HepG2 (cell line): ENCODE results near the gene CR1. TPM values are rescaled to one million over a fixed set of nuclear protein-coding genes. Genes with fewer than 3 reads are reported as not detected.

ENCODE experiments used
- ATAC-seq: fragments of 200-7000 bp; cut with Tn5 transposase; 3 replicates; pipeline ENCODE4 v1.9.1; 2020; ENCODE audit warnings: mild to moderate bottlenecking, moderate library complexity
- BruUV-seq: library from RNA; stranded (reverse); fragments of 400-500 nt; replicated peaks from 2 replicates; lab custom pipeline; 2021; lab: Mats Ljungman, UMichigan
- CTCF ChIA-PET: fragments of 300-600 bp; formaldehyde crosslinking; extraction: SDS; loops from one replicate; lab custom pipeline; 2021; ENCODE audit warnings: low total read pairs, inconsistent platforms, low intra/inter-chr PET ratio; lab: Yijun Ruan, JAX
- POLR2A ChIA-PET: fragments of 350-600 bp; sonication (Branson Sonifier 250); formaldehyde crosslinking; loops from one replicate; lab custom pipeline; 2020; ENCODE audit warnings: antibody characterized with exemption, inconsistent platforms; lab: Yijun Ruan, JAX
- DNase-seq: peaks from one replicate; pipeline ENCODE4 v3.0.0-alpha.2; 2015; ENCODE audit warnings: low spot score
- FAIRE-seq: peaks from 3 replicates; lab custom pipeline; 2011; peaks lifted over from hg19 to GRCh38; lab: Jason Lieb, UNC
- H2AFZ ChIP-seq: one replicate; pipeline ENCODE4 v1.6.1; 2011; ENCODE audit warnings: low read length, inconsistent platforms
- H3K27ac ChIP-seq: fragments of 300-600 bp; 3 replicates; pipeline ENCODE4 v1.8.0; 2011; ENCODE audit warnings: mixed run types, mild to moderate bottlenecking, mixed read lengths, low read length, inconsistent platforms; ENCODE audit not compliant: insufficient read depth; ENCODE audit errors: extremely low read length
- H3K27me3 ChIP-seq, 2 experiments: fragments of 200-600 bp in 1 of 2; 2 replicates in 1 of 2; 3 replicates in 1 of 2; pipeline versions ENCODE4 v1.6.0 to v1.8.0; 2011; ENCODE audit warnings: low read length in 2 of 2, mild to moderate bottlenecking in 2 of 2, moderate library complexity in 2 of 2, inconsistent platforms in 1 of 2; ENCODE audit not compliant: insufficient read depth in 2 of 2, control insufficient read depth in 1 of 2
- H3K36me3 ChIP-seq, 2 experiments: fragments of 200-600 bp in 1 of 2; replicated peaks in 1 of 2; 2 replicates in 1 of 2; 3 replicates in 1 of 2; pipeline versions ENCODE4 v1.5.1 to v1.8.0; 2011; ENCODE audit warnings: low read length in 2 of 2, inconsistent platforms in 1 of 2; ENCODE audit not compliant: insufficient read depth in 2 of 2, control insufficient read depth in 1 of 2
- H3K4me1 ChIP-seq: 2 replicates; pipeline ENCODE4 v1.5.1; 2012; ENCODE audit warnings: low read length, inconsistent platforms; ENCODE audit not compliant: insufficient read depth
- H3K4me2 ChIP-seq: 2 replicates; pipeline ENCODE4 v1.6.0; 2011; ENCODE audit warnings: low read depth, low read length, inconsistent platforms
- H3K4me3 ChIP-seq, 3 experiments: fragments of 200-600 bp in 1 of 3; sonication (generic), shearing (Covaris generic) in 1 of 3; replicated peaks in 1 of 3; 2 replicates each; pipeline ENCODE4 v1.5.1; 2011 to 2016; ENCODE audit warnings: low read length in 3 of 3, inconsistent platforms in 2 of 3, low read depth in 2 of 3, mild to moderate bottlenecking in 2 of 3, control low read depth in 1 of 3, mixed read lengths in 1 of 3; ENCODE audit not compliant: insufficient read depth in 1 of 3
- H3K79me2 ChIP-seq: one replicate; pipeline ENCODE4 v1.6.1; 2011; ENCODE audit warnings: low read length, inconsistent platforms; ENCODE audit not compliant: insufficient read depth
- H3K9ac ChIP-seq: 2 replicates; pipeline ENCODE4 v1.6.0; 2011; ENCODE audit warnings: mild to moderate bottlenecking, low read depth, low read length, inconsistent platforms; ENCODE audit not compliant: insufficient read depth
- H3K9me3 ChIP-seq: 2 replicates; pipeline ENCODE4 v1.5.1; 2012; ENCODE audit warnings: mild to moderate bottlenecking, low read length
- H4K20me1 ChIP-seq: 2 replicates; pipeline ENCODE4 v1.6.0; 2011; ENCODE audit warnings: inconsistent platforms, mild to moderate bottlenecking, low read length, moderate library complexity; ENCODE audit not compliant: insufficient read depth
- HNRNPLL ChIP-seq: fragments of 200-400 bp; formaldehyde crosslinking; IDR thresholded peaks from 2 replicates; pipeline ENCODE4 v1.6.1; 2017; ENCODE audit warnings: mild to moderate bottlenecking, low read depth, low read length; ENCODE audit not compliant: poor library complexity, severe bottlenecking
- SRY ChIP-seq: sonication (generic); formaldehyde crosslinking; IDR thresholded peaks from 2 replicates; pipeline ENCODE4 v1.8.0; 2022; ENCODE audit warnings: mild to moderate bottlenecking, missing genetic modification reagents
- ZNF256 ChIP-seq: sonication (generic); formaldehyde crosslinking; conservative IDR thresholded peaks from 2 replicates; pipeline ENCODE4 v1.4.0; 2020; ENCODE audit warnings: missing genetic modification reagents
- ZNF619 ChIP-seq: sonication (generic); formaldehyde crosslinking; IDR thresholded peaks from 2 replicates; pipeline ENCODE4 v1.4.0; 2020; ENCODE audit warnings: mild to moderate bottlenecking, missing genetic modification reagents
- WGBS: methylation state at CpG from one replicate; pipeline ENCODE4 v1.1.6; 2017; ENCODE audit warnings: low lambda C conversion rate; 5-methylcytosine and 5-hydroxymethylcytosine counted together
- in situ Hi-C: cut with HindIII; loops from 2 replicates; pipeline ENCODE4 v1.10.0; 2017; ENCODE audit warnings: low pct_unique_long_range_greater_than_20kb; ENCODE audit not compliant: extremely low pct_ligation_motif_present
- intact Hi-C: fragments of 100-400 bp; cut with micrococcal nuclease; formaldehyde crosslinking; loops from one replicate; pipeline ENCODE4 v1.10.0; 2022; ENCODE audit not compliant: unreplicated experiment
- polyA plus RNA-seq, 8 experiments: library from polyadenylated mRNA; depleted of rRNA in 3 of 8; stranded (reverse) in 7 of 8; unstranded in 1 of 8; fragments of >200 nt; fragmentation: Illumina TruSeq in 4 of 8; extraction: Trizol in 4 of 8; gene quantifications; 2 replicates each; pipeline versions ENCODE4 v1.2.1 to v1.2.3, GENCODE V29; 2011 to 2016; ENCODE audit warnings: low read depth in 4 of 8, missing spikeins in 1 of 8, mixed read lengths in 1 of 8; ENCODE audit not compliant: insufficient read depth in 1 of 8
- total RNA-seq, 5 experiments: library from RNA; depleted of rRNA; stranded (reverse); fragments of >200 nt; fragmentation: Illumina TruSeq; extraction: Trizol; gene quantifications; 2 replicates each; pipeline ENCODE4 v1.2.3, GENCODE V29; 2016; ENCODE audit warnings: low read depth in 1 of 5

Gene CR1
- total and polyA plus RNA-seq, 2 of the 13 experiments (the other 11 are each of a cell fraction or from before 2014, with no cell fraction given): not detected

DNA sequence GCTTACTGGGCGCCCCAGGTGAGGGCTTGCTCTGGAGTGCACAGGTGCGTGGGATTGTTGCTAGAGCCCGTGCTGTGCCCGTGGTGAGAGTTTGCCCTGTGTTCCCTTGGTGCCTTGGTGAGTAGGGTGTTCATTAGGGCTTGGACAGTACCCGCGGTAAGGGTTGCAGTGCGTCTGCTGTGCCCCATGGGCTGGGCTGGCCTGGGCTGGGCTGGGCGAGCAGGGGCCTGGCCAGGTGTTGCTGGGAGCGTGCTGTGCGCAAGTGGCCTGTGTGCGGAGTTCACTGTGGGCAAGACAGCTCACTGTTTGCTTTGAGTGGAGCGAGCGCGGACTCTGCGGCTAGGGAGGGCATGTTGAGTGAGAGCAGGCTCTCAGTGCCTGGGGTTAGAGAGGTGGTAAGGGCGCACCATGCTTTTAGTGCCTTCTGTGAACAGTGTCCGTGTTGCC, 149.7 kb downstream of the CR1 start:
- TF ChIP-seq HNRNPLL (peak; percentile 39), SRY (CRISPR knock-in tag) (no peak)
- Histone ChIP-seq H3K9me3 (no peaks in the 10 kb centered on the region), H3K79me2 (no peaks in the 10 kb centered on the region), H4K20me1 (no peaks in the 10 kb centered on the region), H3K27ac (no peak overlapping the region), H3K27me3 (peaks cover 3% of the 10 kb centered on the region in 2 experiments; a peak in 2 of 5 replicates), H3K36me3 (no peaks in the 10 kb centered on the region; a peak in 1 of 5 replicates), H3K4me3 (no peak overlapping the region), H3K9ac (no peak overlapping the region), H3K4me1 (no peaks in the 10 kb centered on the region), H2AFZ (no peak overlapping the region), H3K4me2 (no peak overlapping the region)
- DNase-seq (no peak), ATAC-seq (peak; percentile 81), FAIRE-seq (no peak)
- in situ Hi-C loops: no loop called here
- POLR2A ChIA-PET: no interaction called here
- WGBS: 68% methylated on average over 6 of the region's 17 CpGs
- intact Hi-C loops: no loop called here
- no TSS peak for BruUV-seq
- CTCF ChIA-PET: no interaction called here

DNA sequence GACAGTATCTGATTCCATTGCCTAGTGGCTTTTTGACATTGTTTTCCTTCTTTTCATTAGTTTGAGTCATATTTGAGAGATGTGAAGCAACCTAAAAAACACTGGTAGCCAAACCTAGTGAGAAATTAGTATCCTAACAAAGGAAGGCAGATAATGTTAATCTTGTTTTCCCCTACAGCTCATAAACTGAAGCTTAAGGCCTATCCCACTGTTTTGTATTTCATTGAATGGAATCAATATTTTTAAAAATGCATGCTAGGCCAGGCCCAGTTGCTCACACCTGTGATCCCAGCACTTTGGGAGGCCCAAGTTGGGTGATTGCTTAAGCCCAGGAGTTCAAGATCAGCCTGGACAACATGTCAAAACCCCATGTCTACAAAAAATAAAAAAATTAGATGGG, 150.2 kb downstream of the CR1 start:
- no peak for FAIRE-seq
- no peak overlapping the region for H2AFZ ChIP-seq
- BruUV-seq: no TSS peak

More for the DNA sequence above, 150.2 kb downstream of the CR1 start:
- no peaks in the 10 kb centered on the region for H3K79me2 ChIP-seq
- no peak overlapping the region for H3K4me3 ChIP-seq
- H3K27me3 ChIP-seq: peaks cover 3% of the 10 kb centered on the region in 2 experiments; a peak in 2 of 5 replicates
- H3K27ac ChIP-seq: no peak overlapping the region
- DNase-seq: no peak
- intact Hi-C loops: no loop called here
- ChIA-PET CTCF (no interaction called here), POLR2A (no interaction called here)
- H3K9me3 ChIP-seq: no peaks in the 10 kb centered on the region
- TF ChIP-seq ZNF256 (CRISPR knock-in tag) (no peak), ZNF619 (no peak)
- no peak for ATAC-seq
- no peaks in the 10 kb centered on the region for H4K20me1 ChIP-seq
- H3K4me1 ChIP-seq: no peaks in the 10 kb centered on the region
- no peak overlapping the region for H3K4me2 ChIP-seq
- no peak overlapping the region for H3K9ac ChIP-seq
- in situ Hi-C loops: no loop called here
- no peaks in the 10 kb centered on the region; a peak in 1 of 5 replicates for H3K36me3 ChIP-seq
